ENCODE results near the gene SVIL.
"Not testable (repeated sequence)": the region's sequence is repeated elsewhere in the genome, so short reads cannot be mapped to it uniquely, and the experiment has no call there.

The SVIL gene

GRCh38 chr10:29514306-29514705 lies 120.5 kb downstream of the SVIL start:
- FAIRE-seq: no peak

- FAIRE-seq: no peak
These were observed 122.3 kb downstream of the SVIL start for GRCh38 chr10:29512425-29512974.

- FAIRE-seq: not testable (repeated sequence)
These were observed 123.0 kb downstream of the SVIL start for GRCh38 chr10:29511806-29512205.

- FAIRE-seq: not testable (repeated sequence)
These were observed 124.2 kb downstream of the SVIL start for GRCh38 chr10:29510483-29511157.

- no peak for FAIRE-seq
These were observed 126.1 kb downstream of the SVIL start for GRCh38 chr10:29508554-29509244.

GRCh38 chr10:29507750-29508149 lies 127.0 kb downstream of the SVIL start:
- not testable (repeated sequence) for FAIRE-seq

- not testable (repeated sequence) for FAIRE-seq
These were observed 128.3 kb downstream of the SVIL start for GRCh38 chr10:29506324-29506921.

GRCh38 chr10:29502351-29502750 lies 132.4 kb downstream of the SVIL start:
- FAIRE-seq: no peak

GRCh38 chr10:29501692-29502091 lies 133.1 kb downstream of the SVIL start:
- no peak for FAIRE-seq

GRCh38 chr10:29499993-29500537 lies 134.7 kb downstream of the SVIL start:
- no peak for FAIRE-seq

GRCh38 chr10:29496341-29497162 lies 138.2 kb downstream of the SVIL start:
- peak; percentile 60 for FAIRE-seq

- no peak for FAIRE-seq
These were observed 139.4 kb downstream of the SVIL start for GRCh38 chr10:29495366-29495765.

GRCh38 chr10:29493697-29494096 lies 141.1 kb downstream of the SVIL start:
- no peak for FAIRE-seq

- no peak for FAIRE-seq
These were observed 142.0 kb downstream of the SVIL start for GRCh38 chr10:29492774-29493173.

GRCh38 chr10:29491918-29492317 lies 142.9 kb downstream of the SVIL start:
- FAIRE-seq: no peak

GRCh38 chr10:29490781-29491280 lies 143.9 kb downstream of the SVIL start:
- FAIRE-seq: not testable (repeated sequence)

- FAIRE-seq: not testable (repeated sequence)
These were observed 146.3 kb downstream of the SVIL start for GRCh38 chr10:29488471-29488870.

GRCh38 chr10:29487884-29488266 lies 146.9 kb downstream of the SVIL start:
- peak; percentile 79 for FAIRE-seq

GRCh38 chr10:29487032-29487883 lies 147.5 kb downstream of the SVIL start:
- FAIRE-seq: not testable (repeated sequence)

GRCh38 chr10:29486433-29486832 lies 148.3 kb downstream of the SVIL start:
- no peak for FAIRE-seq

GRCh38 chr10:29484677-29485076 lies 150.1 kb downstream of the SVIL start:
- FAIRE-seq: not testable (repeated sequence)

Data from TTC549 (cell line).